Esophagus (tissue), 2 donors: ENCODE results near the gene PBLD. TPM values are rescaled to one million over a fixed set of nuclear protein-coding genes. Genes with fewer than 3 reads are reported as not detected.
"Not testable (repeated sequence)": the region's sequence is repeated elsewhere in the genome, so short reads cannot be mapped to it uniquely, and the experiment has no call there.

Experiments used
- H3K27ac ChIP-seq, 2 donors: one replicate each; pipeline ENCODE4 v1.5.1; 2013; ENCODE audit warnings: low read depth in 2 of 2, mild to moderate bottlenecking in 2 of 2, inconsistent platforms in 1 of 2, low read length in 1 of 2, moderate library complexity in 1 of 2
- H3K27me3 ChIP-seq, 2 donors: one replicate each; pipeline ENCODE4 v1.6.1; 2013; ENCODE audit warnings: low read length in 2 of 2, control low read depth in 1 of 2, mild to moderate bottlenecking in 1 of 2; ENCODE audit not compliant: insufficient read depth in 2 of 2, control insufficient read depth in 1 of 2
- H3K36me3 ChIP-seq, 2 donors: one replicate each; pipeline ENCODE4 v1.6.1; 2013; ENCODE audit warnings: low read length in 1 of 2; ENCODE audit not compliant: control insufficient read depth in 2 of 2, insufficient read depth in 2 of 2
- H3K4me1 ChIP-seq, 2 donors: one replicate each; pipeline ENCODE4 v1.6.1; 2013; ENCODE audit warnings: low read length in 1 of 2; ENCODE audit not compliant: control insufficient read depth in 2 of 2, insufficient read depth in 2 of 2
- H3K4me3 ChIP-seq, 2 donors: one replicate each; pipeline ENCODE4 v1.5.1; 2013; ENCODE audit warnings: low read length in 2 of 2, mild to moderate bottlenecking in 2 of 2, low read depth in 1 of 2, moderate library complexity in 1 of 2
- H3K9me3 ChIP-seq, 2 donors: one replicate each; pipeline ENCODE4 v1.6.1; 2013; ENCODE audit warnings: mild to moderate bottlenecking in 2 of 2, low read depth in 1 of 2, low read length in 1 of 2, moderate library complexity in 1 of 2; ENCODE audit not compliant: control insufficient read depth in 2 of 2, insufficient read depth in 1 of 2
- WGBS, 2 donors: extraction: QIAGEN DNeasy Blood & Tissue Kit; methylation state at CpG; one replicate each; pipeline ENCODE4 v1.1.7; 2013; 5-methylcytosine and 5-hydroxymethylcytosine counted together
- polyA plus RNA-seq, 2 donors: library from polyadenylated mRNA; stranded (reverse); fragments of 200-250 nt; gene quantifications; one replicate each; pipeline ENCODE4 v1.2.3, GENCODE V29; 2013
- donor health status: healthy with polysubstance abuse.
- donor health status: Bipolar disorder and iron deficiency.

PBLD gene
- polyA plus RNA-seq, 2 donors, result 1.1 to 1.2 TPM

DNA sequence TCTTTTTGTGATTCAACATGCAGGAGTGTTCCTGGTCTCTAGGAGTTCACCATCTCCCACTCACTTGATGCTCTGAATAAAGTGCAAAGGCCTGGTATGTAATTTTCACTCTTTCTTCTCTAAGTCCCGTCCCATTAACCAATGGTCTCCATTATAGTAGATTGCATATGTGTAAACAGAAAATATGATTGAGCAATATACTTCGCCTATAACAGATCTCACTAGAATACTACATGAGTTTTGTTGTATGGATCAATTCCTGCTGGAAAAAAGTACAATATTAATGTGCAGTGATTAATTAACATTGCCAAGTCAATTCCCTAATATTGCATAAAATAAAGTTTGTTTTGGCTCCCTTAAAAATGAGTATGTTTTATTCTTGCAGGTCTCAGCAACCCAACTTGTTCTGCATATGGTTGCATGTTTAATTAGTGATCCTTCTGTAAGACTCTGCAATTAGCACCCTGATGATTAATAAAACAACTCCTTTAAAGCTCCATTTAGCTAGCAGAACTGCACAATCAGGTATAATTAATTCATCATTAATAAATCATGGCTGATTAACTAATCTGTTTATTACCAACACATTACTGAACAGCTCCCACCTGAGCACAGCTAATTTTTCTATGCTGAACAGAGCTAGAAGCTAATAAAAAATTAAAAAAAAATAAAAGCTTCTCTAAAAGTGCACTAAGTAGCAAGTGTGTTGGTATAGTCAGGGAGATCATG lies 63.0 kb downstream of the PBLD start:
- no peaks in the 10 kb centered on the region for H3K4me1 ChIP-seq
- 90 to 92% methylated on average over 2 of the region's 2 CpGs for WGBS, 2 donors
- no peak overlapping the region for H3K4me3 ChIP-seq
- H3K36me3 ChIP-seq, result no peaks in the 10 kb centered on the region
- H3K9me3 ChIP-seq, result no peaks in the 10 kb centered on the region
- H3K27ac ChIP-seq, result no peak overlapping the region
- no peaks in the 10 kb centered on the region for H3K27me3 ChIP-seq

DNA sequence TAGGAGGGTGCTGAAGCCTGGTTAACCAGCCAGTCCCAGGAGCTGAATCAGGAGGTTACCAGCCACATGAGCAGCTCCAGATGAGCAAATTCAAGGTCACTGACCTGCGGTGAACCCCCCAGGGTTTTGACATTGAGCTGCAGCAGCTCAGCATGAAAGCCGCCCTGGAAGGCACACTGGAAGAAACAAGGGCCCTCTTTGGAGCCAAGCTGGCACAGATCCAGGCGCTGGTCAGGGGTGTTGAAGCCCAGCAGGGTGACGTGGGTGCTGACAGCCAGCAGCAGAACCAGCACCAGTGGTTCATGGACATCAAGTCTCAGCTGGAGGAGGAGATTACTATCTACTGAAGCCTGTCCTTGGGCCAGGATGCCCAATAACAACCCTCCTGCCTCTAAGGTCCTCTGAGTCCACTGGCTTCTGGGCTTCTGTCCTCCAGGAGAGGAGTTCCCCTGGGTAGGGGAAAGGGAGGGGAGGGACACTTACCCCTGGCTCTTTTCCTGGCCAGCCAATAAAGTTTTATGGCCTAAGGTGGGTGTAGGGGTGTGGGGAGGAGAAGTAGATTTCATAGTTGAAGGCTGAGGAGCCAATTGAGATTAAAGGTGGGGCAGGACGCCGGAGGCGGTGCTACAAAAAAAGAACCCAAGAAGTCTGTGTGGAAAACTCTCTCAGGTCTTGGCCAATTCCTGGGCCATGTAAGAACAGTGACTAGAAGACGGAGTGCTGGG lies 71.4 kb downstream of the PBLD start:
- Histone ChIP-seq H3K4me1 (no peaks in the 10 kb centered on the region), H3K36me3 (no peaks in the 10 kb centered on the region)
- 87 to 88% methylated on average over 8 of the region's 8 CpGs for WGBS, 2 donors

DNA sequence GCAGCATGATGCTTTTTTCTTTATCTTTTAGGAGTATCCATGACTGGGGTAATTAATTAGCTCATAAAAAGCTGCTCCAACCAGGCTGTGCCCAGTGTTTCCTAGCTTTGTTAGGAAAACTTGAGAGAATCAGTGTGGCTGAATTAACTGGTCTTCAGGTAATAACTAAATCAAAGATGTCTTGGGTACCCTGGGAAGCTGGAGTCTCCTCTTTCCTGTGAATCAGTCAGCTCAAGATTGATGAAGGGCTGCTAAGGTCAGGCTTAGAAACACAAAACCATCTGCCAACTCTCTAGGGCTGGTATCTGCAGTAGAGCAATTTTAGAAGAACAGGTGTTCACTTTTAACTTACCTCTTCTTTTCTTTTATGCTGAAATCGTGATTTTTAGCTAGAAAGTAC lies 79.4 kb downstream of the PBLD start:
- 48 to 49% methylated on average over 1 of the region's 1 CpG for WGBS, 2 donors
- Histone ChIP-seq H3K27ac (no peak overlapping the region), H3K36me3 (no peaks in the 10 kb centered on the region)

More for the DNA sequence above, 71.4 kb downstream of the PBLD start:
- Histone ChIP-seq H3K9me3 (no peaks in the 10 kb centered on the region), H3K4me3 (no peak overlapping the region), H3K27ac (no peak overlapping the region), H3K27me3 (no peaks in the 10 kb centered on the region)

DNA sequence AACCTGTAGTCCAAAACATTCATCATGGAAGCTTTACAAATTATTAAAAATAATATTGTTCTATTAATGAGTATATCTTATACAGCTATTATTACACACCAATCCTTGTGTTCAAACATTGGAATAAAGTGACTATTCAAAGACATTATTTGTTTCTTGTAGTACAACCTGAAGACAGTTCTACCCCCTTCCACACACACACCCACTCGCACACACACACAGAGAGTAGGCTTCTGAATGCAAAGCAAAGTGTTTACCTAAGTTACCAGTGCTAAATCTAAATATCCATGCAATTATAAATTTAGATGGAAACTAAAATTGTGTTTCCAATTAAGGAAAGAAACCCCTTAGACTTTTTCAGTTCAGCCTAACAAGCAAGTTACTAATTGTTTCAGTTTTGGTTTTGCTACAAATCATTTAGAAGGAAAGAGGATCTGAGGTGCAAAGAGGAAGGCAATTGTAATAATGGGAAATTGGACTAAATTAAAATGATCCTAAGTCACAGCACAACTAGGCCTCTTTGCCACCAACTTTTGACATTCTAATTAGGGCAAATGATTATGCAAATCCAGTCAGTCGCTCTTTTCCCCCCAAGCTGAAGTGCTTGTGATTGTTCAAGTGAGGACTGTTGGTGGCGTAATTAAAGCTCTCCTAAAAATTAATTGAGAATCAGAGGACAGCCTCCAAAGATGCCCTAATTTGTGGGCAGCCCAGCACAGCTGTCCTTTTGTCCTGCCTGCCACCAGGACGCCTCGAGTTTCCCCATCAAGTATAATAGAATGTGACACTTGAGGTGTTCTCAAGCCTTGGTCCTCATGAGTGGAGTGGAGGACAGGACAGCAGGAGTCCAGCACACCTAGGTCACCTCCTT lies 80.9 kb downstream of the PBLD start:
- H3K4me3 ChIP-seq, result no peak overlapping the region
- WGBS, 2 donors, result 84 to 89% methylated on average over 5 of the region's 5 CpGs
- no peaks in the 10 kb centered on the region for H3K9me3 ChIP-seq
- no peaks in the 10 kb centered on the region for H3K4me1 ChIP-seq
- H3K27ac ChIP-seq, result no peak overlapping the region
- no peaks in the 10 kb centered on the region for H3K27me3 ChIP-seq
- no peaks in the 10 kb centered on the region for H3K36me3 ChIP-seq

More for the DNA sequence above, 79.4 kb downstream of the PBLD start:
- Histone ChIP-seq H3K4me3 (no peak overlapping the region), H3K9me3 (no peaks in the 10 kb centered on the region), H3K27me3 (no peaks in the 10 kb centered on the region), H3K4me1 (no peaks in the 10 kb centered on the region)

DNA sequence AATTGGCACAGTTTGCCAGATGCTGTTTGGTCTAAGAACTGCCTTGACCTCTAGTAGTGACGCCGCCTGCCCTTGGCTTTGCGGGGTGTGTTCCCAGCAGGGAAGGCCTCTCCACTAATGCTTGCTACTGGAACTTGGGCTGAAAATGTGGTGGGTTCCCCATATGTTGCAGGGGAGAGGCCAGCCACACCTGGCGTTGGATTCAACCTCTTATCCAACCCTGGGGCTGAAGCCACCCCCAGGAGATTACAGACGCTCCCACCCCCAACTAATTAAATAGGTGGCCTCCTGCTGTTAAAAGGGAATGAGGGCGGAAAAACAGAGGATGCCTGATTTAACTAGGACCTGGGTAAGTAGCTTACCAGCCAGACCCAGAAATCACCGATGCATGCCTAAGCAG lies 81.6 kb downstream of the PBLD start:
- 84 to 87% methylated on average over 7 of the region's 7 CpGs for WGBS, 2 donors
- Histone ChIP-seq H3K4me1 (no peaks in the 10 kb centered on the region), H3K4me3 (no peak overlapping the region), H3K36me3 (no peaks in the 10 kb centered on the region), H3K27ac (no peak overlapping the region), H3K27me3 (no peaks in the 10 kb centered on the region), H3K9me3 (no peaks in the 10 kb centered on the region)

DNA sequence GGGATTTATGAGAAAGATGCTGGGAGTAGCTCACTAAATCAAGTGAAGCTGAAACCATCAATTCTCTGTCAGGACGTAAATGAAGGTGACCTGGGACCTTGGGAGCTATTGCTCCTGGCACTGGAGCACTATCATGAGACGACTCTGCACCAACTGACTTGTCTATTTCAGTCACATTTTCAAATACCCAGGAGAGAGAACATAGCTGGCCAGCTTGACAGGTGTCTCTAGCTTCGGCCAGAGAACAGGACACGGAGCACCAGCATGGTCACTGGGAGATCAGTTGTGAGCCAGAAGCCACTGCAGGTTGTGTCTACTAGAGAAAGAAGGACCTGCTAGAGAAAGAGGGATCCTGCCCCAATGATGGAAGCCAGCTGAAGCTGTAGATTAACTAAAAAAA lies 83.4 kb downstream of the PBLD start:
- Histone ChIP-seq H3K4me3 (no peak overlapping the region), H3K4me1 (no peaks in the 10 kb centered on the region), H3K27ac (no peak overlapping the region), H3K27me3 (no peaks in the 10 kb centered on the region), H3K36me3 (no peaks in the 10 kb centered on the region), H3K9me3 (no peaks in the 10 kb centered on the region)
- 92 to 95% methylated on average over 4 of the region's 4 CpGs for whole genome bisulfite sequencing, 2 donors

DNA sequence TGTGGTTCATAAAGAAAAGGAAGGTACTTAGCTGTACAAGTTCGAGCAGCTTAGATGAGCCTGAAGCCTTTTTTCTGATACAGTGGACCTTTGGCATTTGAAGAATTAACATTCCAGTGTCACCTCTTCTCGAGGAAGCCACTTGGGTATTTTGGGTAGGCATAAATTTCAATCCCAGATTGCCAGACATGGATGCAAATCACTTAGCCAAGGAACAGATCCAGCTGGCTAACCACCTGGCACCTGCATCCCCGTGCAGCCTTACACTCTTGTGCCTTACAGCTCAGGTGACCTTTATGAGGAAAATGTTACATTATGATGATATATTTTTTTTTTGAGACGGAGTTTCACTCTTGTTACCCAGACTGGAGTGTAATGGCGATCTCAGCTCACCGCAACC lies 84.8 kb downstream of the PBLD start:
- Histone ChIP-seq H3K4me1 (no peaks in the 10 kb centered on the region), H3K27me3 (no peaks in the 10 kb centered on the region), H3K36me3 (no peaks in the 10 kb centered on the region), H3K4me3 (no peak overlapping the region), H3K27ac (no peak overlapping the region), H3K9me3 (no peaks in the 10 kb centered on the region)
- WGBS, 2 donors, result 64 to 69% methylated on average over 6 of the region's 6 CpGs

DNA sequence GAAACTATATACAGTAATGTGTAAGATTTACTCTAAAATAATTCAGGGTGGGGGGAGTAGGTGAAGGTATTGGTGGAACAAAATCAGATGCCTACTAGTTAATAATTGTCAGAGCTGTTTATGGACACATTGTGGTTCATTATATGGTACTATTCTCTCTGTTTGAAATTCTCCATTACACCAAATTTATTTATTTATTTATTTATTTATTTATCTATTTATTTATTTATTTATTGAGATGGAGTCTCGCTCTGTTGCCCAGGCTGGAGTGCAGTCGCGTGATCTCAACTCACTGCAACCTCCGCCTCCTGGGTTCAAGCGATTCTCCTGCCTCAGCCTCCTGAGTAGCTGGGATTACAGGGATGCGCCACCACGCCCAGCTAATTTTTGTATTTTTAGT lies 86.3 kb downstream of the PBLD start:
- not testable (repeated sequence) for H3K9me3 ChIP-seq, H3K27me3 ChIP-seq, H3K27ac ChIP-seq, H3K4me3 ChIP-seq, H3K36me3 ChIP-seq, H3K4me1 ChIP-seq
- WGBS, 2 donors, result 90 to 96% methylated on average over 7 of the region's 7 CpGs

DNA sequence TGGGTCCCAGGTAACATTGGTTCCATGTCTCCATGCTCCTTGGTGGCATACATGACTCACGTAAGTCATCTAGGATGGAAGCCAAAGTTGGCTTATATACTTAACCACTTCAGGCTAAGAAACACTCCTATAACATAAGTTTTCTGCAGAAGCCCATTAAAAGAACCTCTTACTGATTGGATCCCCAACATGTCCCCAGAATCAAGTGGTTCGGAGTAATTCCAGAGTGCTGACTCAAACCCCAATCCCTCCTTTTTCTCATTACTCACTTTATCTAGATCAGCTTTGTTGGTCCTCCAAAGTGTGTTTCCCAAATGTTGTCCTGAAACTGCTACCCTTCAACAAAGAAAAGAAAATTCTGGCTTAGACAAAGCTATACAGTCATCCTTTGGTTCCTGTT lies 90.7 kb downstream of the PBLD start:
- WGBS, 2 donors, result 77% methylated on average over 2 of the region's 2 CpGs
- no peaks in the 10 kb centered on the region for H3K36me3 ChIP-seq
- H3K9me3 ChIP-seq, result peaks cover 0 to 2% of the 10 kb centered on the region in 2 donors

More for the DNA sequence above, 90.7 kb downstream of the PBLD start:
- no peak overlapping the region for H3K4me3 ChIP-seq
- H3K4me1 ChIP-seq, result peaks cover 0 to 2% of the 10 kb centered on the region in 2 donors
- H3K27me3 ChIP-seq, result no peaks in the 10 kb centered on the region
- no peak overlapping the region for H3K27ac ChIP-seq
